Adrenal gland (tissue), 5 donors: Measurements from ENCODE around the gene LANCL2.

Source experiments
- CTCF ChIP-seq, 6 experiments: fragments of 450-650 bp in 4 of 6; fragments of 200-600 bp in 2 of 6; sonication (generic) in 1 of 6; IDR thresholded peaks; 1 replicate in 5 of 6; 2 replicates in 1 of 6; pipeline versions ENCODE4 v1.5.1 to v1.8.0; 2016 to 2021; ENCODE audit warnings: antibody characterized with exemption in 6 of 6, mild to moderate bottlenecking in 2 of 6, moderate library complexity in 1 of 6
- POLR2A ChIP-seq, 2 donors: fragments of 450-650 bp; IDR thresholded peaks; one replicate each; pipeline ENCODE4 v1.6.1; 2017; ENCODE audit warnings: antibody characterized with exemption in 2 of 2, mild to moderate bottlenecking in 2 of 2, moderate library complexity in 1 of 2
- donor health status: DM: no; HTN: no; CAD: no.

GRCh38 chr7:55339033-55340000 lies 25.8 kb upstream of the LANCL2 start:
- TF ChIP-seq POLR2A (IDR thresholded peaks at IDR 0.05) (no peak), CTCF (IDR thresholded peaks at IDR 0.05) (no peak)
